GM18519 (cell line): ENCODE results near the gene FXR2.

ENCODE experiments used
- ATAC-seq: cut with Tn5 transposase; IDR thresholded peaks from one replicate; pipeline ENCODE4 v1.9.1; 2021; ENCODE audit warnings: mild to moderate bottlenecking, moderate library complexity; ENCODE audit not compliant: unreplicated experiment, low FRiP score

FXR2 gene

GRCh38 chr17:7553356-7553755, 61.3 kb downstream of the FXR2 start:
- ATAC-seq: no peak

GRCh38 chr17:7552621-7553051, 62.1 kb downstream of the FXR2 start:
- no peak for ATAC-seq

GRCh38 chr17:7551396-7551795, 63.3 kb downstream of the FXR2 start:
- no peak for ATAC-seq

DNA sequence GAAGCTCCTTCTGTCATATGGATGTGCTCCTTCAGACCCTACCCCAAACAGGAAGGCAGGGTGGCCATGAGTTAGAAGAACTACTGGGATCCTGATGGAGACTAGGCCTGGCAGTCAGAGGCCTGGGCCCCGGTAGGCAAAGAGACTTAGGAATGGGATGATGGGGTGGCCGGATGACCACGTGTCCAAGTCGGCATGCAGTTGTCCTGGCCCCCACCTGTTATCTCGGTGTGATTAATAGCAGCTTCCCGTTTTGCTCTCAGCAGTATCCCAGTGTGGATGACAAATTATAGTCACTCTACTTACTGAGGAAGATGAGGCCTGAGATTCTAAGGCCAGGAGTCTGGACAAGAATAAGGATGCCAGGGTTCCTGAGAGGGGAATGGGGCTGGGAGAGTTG, 64.4 kb downstream of the FXR2 start:
- no peak for ATAC-seq

DNA sequence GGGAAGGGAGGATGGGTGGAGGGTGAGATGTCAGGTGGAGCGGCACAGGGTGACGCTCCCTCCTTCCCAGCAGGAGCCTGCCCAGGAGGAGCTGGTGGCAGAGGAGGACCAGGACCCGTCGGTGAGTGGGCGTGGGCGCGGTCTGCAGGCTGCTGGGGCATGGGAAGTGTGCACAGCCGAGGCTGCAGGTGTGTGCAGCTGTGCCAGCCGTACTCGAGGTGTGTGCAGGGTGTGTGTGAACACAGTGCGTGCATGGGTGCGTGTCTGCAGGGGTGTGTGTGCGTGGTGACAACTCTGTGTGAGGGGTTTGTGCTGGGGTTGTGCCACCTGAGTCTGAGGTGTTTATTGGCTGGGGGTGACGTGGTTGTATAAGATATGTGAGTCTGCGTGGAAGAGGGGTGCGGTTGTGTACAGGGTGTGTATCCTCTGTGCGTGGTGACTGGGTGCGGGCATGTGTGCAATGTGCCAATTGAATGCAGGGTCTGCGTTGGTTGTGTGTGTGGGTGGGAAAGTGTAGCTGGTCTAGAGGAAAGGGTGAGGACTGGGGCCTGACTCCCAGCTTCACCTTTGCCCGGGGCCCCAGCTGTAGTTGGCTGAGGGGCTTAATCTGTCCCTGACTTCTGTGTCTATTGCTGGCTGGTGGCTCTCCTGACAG, 65.2 kb downstream of the FXR2 start:
- ATAC-seq: no peak

DNA sequence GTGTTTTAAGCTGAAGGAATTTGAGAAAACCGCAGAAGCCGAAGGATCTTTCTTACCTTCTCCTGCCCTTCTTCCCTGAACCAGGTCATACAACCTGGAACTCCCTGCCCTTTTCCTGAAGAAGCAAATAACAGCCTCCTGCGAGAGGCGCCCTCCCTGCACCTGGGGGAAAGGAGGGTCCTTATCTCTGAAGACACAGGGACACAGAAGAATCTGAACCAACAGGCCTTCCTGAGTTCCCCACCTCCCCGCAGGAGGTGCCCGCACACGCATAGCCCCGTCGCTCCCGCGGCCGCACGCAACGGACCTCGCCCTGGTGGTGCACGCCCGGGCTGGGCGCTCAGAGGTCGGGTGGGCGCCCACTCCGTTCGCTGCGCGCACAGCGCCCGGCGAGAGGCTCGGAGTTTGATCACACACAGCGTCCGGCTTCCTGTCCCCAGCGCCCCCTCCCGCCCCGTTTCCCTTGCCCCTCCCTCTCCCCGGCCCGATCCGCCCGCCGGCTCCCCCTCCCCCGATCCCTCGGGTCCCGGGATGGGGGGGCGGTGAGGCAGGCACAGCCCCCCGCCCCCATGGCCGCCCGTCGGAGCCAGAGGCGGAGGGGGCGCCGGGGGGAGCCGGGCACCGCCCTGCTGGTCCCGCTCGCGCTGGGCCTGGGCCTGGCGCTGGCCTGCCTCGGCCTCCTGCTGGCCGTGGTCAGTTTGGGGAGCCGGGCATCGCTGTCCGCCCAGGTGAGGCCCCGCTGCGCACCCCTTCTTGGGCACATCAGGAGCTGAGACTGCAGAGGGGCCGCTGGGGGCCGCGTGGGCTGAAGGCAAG, 65.9 kb downstream of the FXR2 start, which contains the start of gene TNFSF12:
Gene TNFSF12 (plus strand): TSS at position 474 of the 816 bp plus-strand sequence. CDS start 96 bp downstream, at position 570.
- no peak for ATAC-seq

GRCh38 chr17:7544911-7545310, 69.8 kb downstream of the FXR2 start:
- ATAC-seq: no peak
